Measurements from ENCODE around the gene KIF20B. TPM values are rescaled to one million over a fixed set of nuclear protein-coding genes. Genes with fewer than 3 reads are reported as not detected.

KIF20B gene
- total RNA-seq, 1 experiment from 2014 or later, result 59.1 TPM

DNA sequence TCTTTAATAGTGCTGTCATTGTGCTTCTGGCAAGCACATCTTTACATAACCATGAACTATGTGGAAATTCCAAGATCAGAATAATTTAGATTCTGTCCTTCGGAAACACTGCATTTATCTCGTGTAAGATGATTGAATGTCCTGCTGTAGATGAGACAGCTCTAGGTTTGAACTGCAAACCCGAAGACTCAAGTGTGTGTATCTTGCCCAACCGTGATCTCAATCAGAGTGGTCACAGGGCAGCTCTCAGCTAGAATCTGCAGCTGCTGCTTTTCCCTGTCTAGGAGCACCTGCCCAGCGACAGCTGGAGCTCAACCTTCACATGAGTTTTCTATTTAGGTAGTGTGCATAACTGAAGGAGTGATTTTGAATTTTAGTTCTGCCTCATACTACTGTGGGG is 17.5 kb upstream of the KIF20B start:
- Histone ChIP-seq H4K91ac (ENCODE audit: insufficient read length, low read depth, low read length) (no peak overlapping the region), H3K4me1 (ENCODE audit: insufficient read depth, low read length) (no peaks in the 10 kb centered on the region), H3K9me3 (ENCODE audit: control insufficient read depth, low read depth, low read length) (no peaks in the 10 kb centered on the region), H3K79me2 (ENCODE audit: insufficient read depth, low read length) (no peaks in the 10 kb centered on the region), H3K79me1 (ENCODE audit: insufficient read depth, low read depth, low read length, poor library complexity, severe bottlenecking) (no peaks in the 10 kb centered on the region), H3K56ac (ENCODE audit: insufficient read length, low read depth, low read length) (no peak overlapping the region), H3K4me2 (ENCODE audit: insufficient read depth, insufficient read length, low read length) (no peak overlapping the region), H3K4ac (ENCODE audit: low read depth, low read length) (no peak overlapping the region), H4K20me1 (ENCODE audit: control insufficient read depth, insufficient read depth, insufficient read length) (no peaks in the 10 kb centered on the region), H3K14ac (ENCODE audit: insufficient read depth, low read length) (no peak overlapping the region), H3K27ac (ENCODE audit: insufficient read length, low read depth, low read length) (no peak overlapping the region), H3T11ph (ENCODE audit: low read length) (no peak overlapping the region), H3K23ac (ENCODE audit: insufficient read length, low read depth, low read length) (no peak overlapping the region), H2BK120ac (ENCODE audit: low read depth, low read length, poor library complexity, severe bottlenecking) (no peak overlapping the region), H3K27me3 (ENCODE audit: insufficient read depth, low read length) (no peaks in the 10 kb centered on the region), H2AFZ (ENCODE audit: low read length) (no peak overlapping the region), H2BK12ac (ENCODE audit: insufficient read length, low read depth, low read length) (no peak overlapping the region), H2BK5ac (ENCODE audit: insufficient read length, low read length) (no peak overlapping the region), H3K9ac (ENCODE audit: extremely low read depth, insufficient read length, low read length) (no peak overlapping the region), H2BK15ac (ENCODE audit: low read depth, low read length) (no peak overlapping the region), H2AK5ac (ENCODE audit: insufficient read length, low read length) (no peak overlapping the region), H4K8ac (replicated peaks; ENCODE audit: insufficient read length, low read depth, low read length) (no peak overlapping the region), H3K23me2 (ENCODE audit: insufficient read length, low read depth, low read length, poor library complexity, severe bottlenecking) (no peaks in the 10 kb centered on the region), H3K18ac (ENCODE audit: insufficient read length, low read depth, low read length) (no peak overlapping the region), H2BK20ac (ENCODE audit: low read depth, low read length, poor library complexity, severe bottlenecking) (no peak overlapping the region), H4K5ac (ENCODE audit: insufficient read length, low read depth, low read length) (no peak overlapping the region)
- WGBS (ENCODE audit: extremely low coverage, insufficient read length, low lambda C conversion rate), result no CpG with 5 or more reads among the region's 5 CpGs
- no peak for DNase-seq
- H3K4me1 Mint-ChIP-seq, result peaks cover 0 to 6% of the 10 kb centered on the region in 2 experiments; a peak in 3 of 4 replicates
- H3K36me3 Mint-ChIP-seq (ENCODE audit: insufficient read depth in 1 of 3, low read depth in 3 of 3), result no peaks in the 10 kb centered on the region
- TF ChIP-seq CTCF (conservative IDR thresholded peaks at IDR 0.05), result no peak
- H3K27me3 Mint-ChIP-seq (ENCODE audit: low read depth), result no peaks in the 10 kb centered on the region
- no peak overlapping the region for H3K27ac Mint-ChIP-seq
- H3K4me3 Mint-ChIP-seq, result no peak overlapping the region
- no peaks in the 10 kb centered on the region; a peak in 1 of 5 replicates for H3K9me3 Mint-ChIP-seq
